IPS-11a (cell line): Measurements from ENCODE around the gene ARHGAP31.
"Not testable (repeated sequence)": the region's sequence is repeated elsewhere in the genome, so short reads cannot be mapped to it uniquely, and the experiment has no call there.

Source experiments
- H3K4me3 ChIP-seq: one replicate; pipeline ENCODE4 v1.5.1; 2013; ENCODE audit warnings: low read depth, low read length, control low read depth

Gene ARHGAP31, protein sequence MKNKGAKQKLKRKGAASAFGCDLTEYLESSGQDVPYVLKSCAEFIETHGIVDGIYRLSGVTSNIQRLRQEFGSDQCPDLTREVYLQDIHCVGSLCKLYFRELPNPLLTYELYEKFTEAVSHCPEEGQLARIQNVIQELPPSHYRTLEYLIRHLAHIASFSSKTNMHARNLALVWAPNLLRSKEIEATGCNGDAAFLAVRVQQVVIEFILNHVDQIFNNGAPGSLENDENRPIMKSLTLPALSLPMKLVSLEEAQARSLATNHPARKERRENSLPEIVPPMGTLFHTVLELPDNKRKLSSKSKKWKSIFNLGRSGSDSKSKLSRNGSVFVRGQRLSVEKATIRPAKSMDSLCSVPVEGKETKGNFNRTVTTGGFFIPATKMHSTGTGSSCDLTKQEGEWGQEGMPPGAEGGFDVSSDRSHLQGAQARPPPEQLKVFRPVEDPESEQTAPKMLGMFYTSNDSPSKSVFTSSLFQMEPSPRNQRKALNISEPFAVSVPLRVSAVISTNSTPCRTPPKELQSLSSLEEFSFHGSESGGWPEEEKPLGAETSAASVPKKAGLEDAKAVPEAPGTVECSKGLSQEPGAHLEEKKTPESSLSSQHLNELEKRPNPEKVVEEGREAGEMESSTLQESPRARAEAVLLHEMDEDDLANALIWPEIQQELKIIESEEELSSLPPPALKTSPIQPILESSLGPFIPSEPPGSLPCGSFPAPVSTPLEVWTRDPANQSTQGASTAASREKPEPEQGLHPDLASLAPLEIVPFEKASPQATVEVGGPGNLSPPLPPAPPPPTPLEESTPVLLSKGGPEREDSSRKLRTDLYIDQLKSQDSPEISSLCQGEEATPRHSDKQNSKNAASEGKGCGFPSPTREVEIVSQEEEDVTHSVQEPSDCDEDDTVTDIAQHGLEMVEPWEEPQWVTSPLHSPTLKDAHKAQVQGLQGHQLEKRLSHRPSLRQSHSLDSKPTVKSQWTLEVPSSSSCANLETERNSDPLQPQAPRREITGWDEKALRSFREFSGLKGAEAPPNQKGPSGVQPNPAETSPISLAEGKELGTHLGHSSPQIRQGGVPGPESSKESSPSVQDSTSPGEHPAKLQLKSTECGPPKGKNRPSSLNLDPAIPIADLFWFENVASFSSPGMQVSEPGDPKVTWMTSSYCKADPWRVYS (N-terminal part only)

DNA sequence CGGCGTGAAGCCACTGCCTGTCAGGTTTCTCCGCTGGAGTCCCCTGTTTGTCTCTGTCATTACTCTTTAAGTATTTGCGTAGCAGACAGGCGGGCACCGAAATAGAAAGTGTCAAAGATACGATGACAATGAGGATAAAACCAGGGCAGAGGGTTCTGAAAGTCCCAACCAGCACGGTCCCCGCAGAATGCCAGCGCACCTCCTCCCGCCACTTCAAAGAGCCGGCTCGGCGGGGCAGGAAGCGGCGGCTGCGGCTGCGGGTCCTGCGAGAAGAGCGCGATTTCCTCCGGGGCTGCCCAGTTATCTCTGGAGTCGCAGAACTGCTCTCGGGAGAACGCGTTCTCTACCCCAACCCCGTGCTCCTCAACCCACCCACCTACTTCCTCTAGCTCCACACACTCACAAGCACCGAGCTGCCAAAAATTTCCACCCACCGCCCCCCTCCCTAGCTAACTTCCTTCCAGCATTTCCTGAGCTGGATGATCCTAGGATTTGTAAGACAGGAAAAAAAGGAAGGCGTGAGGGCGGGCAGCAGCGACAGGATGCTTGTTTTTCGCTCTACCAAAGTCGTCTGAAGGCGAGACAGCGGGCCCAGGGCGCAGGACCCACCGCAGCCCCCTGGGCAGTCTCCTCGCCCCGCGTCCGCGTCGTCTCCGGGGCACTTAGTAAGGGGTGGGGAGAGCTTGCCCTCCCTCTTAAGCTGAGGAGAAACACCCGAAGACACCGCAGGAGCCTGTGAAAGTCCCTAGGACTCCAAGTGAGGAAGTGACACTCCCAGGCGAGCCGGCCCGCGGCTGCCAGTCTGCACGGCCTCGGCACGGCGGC is at the start of gene ARHGAP31:
Gene ARHGAP31 (plus strand): TSS at position 513 of the 825 bp plus-strand sequence. CDS start 522 bp downstream, outside the sequence.
- peak within 1 kb of the TSS; percentile 61 for H3K4me3 ChIP-seq

DNA sequence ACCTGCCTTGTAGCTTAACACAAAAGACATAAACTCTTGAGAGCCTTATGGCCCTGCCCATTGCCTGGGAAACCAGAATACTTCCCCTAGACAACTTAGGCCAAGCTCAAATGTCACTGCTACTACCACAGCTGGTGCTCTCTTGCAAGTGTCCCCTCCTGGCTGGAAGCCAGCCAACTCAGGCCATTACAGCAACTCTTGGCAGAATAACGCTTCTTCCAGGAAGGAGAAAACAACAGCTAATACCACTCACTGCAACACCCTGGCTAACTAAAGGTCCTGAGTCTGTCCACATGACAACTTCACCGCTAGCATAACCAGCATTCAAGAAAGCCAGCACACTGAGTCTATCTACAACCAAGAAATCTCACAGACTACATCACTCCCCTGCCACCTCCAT is 48.4 kb upstream of the ARHGAP31 start:
- H3K4me3 ChIP-seq = no peak overlapping the region

GRCh38 chr3:119255214-119255613 is 39.0 kb upstream of the ARHGAP31 start:
- no peak overlapping the region for H3K4me3 ChIP-seq

DNA sequence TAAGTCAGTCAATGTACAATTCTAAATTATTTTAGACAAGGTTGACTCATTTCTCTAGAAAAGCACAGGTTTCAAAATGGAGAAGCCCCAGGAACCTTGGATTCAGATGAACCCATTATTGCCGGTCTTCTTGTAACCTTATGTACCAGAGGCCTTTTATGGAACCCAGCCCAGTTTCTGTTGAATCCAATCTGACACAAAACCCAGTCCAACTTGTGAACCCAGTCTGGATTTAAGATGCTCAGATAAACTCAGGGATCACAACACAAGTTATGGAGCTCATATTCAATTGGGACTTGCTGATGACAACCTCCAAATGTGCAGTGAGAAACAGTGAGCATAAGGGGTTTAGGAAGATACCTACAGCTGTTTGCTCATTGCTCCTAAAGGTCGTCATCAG is 37.1 kb upstream of the ARHGAP31 start:
- H3K4me3 ChIP-seq = no peak overlapping the region

- no peak overlapping the region for H3K4me3 ChIP-seq
Measured at GRCh38 chr3:119257654-119258410, 36.4 kb upstream of the ARHGAP31 start.

GRCh38 chr3:119258915-119259314 is 35.3 kb upstream of the ARHGAP31 start:
- no peak overlapping the region for H3K4me3 ChIP-seq

GRCh38 chr3:119259821-119260220 is 34.4 kb upstream of the ARHGAP31 start:
- no peak overlapping the region for H3K4me3 ChIP-seq

DNA sequence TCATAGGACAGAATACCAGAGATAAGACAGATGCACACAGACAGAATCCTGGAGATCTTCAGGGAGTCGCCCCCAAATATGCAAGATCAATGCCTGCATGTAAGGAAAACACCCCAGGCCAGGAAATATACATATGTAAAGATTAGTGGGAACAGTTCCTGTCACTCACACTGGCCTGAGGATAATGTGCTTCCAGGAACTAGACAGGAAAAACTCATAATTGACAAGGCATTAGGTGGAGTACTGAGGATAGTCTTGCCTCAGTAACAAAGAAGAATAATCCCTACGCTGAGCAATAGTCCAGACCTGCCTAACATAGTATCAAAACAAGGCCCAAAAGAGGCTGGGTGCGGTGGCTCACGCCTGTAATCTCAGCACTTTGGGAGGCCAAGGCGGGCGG is 33.1 kb upstream of the ARHGAP31 start:
- H3K4me3 ChIP-seq = no peak overlapping the region

DNA sequence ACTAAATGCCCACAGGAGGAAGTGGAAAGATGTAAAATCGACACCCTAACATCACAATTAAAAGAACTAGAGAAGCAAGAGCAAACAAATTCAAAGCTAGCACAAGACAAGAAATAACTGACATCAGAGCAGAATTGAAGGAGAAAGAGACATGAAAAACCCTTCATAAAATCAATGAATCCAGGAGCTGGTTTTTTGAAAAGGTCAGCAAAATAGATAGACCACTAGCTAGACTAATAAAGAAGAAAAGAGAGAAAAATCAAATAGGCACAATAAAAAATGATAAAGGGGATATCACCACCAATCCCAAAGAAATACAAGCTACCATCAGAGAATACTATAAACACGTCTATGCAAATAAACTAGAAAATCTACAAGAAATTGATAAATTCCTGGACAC is 24.0 kb upstream of the ARHGAP31 start:
- not testable (repeated sequence) for H3K4me3 ChIP-seq

DNA sequence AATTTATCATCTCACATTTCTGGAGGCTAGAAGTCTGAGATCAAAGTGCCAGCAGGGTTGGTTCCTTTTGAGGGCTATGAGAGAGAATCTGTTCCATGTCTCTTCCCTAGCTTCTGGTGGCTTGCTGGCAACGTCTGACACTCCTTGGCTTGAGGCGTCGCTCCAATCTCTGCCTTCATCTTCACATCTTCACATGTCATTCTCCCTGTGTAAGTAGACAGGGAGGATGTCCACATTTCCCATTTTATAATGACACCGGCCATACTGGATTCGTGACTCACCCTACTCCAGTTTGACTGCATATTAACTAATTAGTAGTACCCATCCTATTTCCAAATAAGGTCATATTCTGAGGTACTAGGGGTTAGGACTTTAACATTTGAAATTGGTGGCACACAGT is 17.5 kb upstream of the ARHGAP31 start:
- H3K4me3 ChIP-seq = no peak overlapping the region

GRCh38 chr3:119279101-119279554 is 15.1 kb upstream of the ARHGAP31 start:
- no peak overlapping the region for H3K4me3 ChIP-seq

- no peak overlapping the region for H3K4me3 ChIP-seq
Measured at GRCh38 chr3:119279584-119280243, 14.5 kb upstream of the ARHGAP31 start.

DNA sequence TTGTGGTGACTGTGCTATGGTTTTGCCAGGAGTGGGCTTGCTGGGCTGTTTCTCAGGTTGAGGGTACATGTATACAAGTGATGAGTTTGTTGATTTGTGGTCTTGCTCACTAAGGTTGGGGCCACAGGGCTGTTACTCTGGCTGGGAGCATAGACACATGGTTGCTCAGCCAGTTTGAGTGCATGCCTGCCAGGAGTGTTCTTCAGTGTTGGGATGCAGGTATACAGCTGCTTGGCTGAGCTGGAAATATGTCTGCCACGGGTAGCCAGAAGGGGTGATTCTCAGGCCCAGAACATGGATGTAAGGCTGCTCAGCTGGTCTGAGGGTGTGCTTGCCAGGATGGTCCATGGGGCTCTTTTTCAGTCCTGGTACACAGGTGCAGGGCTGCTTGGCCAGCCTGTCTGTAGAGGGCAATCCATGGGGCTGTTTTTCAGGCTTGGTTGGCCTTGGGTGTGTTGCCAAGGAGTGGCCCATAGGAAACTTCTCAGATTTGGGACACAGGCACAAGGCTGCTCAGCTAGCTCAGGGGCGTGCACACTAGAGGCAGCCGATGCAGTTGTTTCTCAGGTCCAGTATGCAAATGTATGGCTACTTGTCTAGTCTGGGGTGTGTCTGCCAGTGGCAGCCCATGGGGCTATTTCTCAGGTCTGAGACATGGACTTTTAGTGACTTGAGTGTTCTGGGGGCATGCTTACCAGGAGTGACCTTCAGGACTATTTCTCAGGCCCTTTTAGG is 5.3 kb upstream of the ARHGAP31 start:
- no peak overlapping the region for H3K4me3 ChIP-seq

GRCh38 chr3:119289404-119289770 is 4.8 kb upstream of the ARHGAP31 start:
- no peak overlapping the region for H3K4me3 ChIP-seq

- no peak overlapping the region for H3K4me3 ChIP-seq
Measured at GRCh38 chr3:119290613-119291012, 3.6 kb upstream of the ARHGAP31 start.

GRCh38 chr3:119291062-119291700 is 3.0 kb upstream of the ARHGAP31 start:
- H3K4me3 ChIP-seq = no peak overlapping the region

GRCh38 chr3:119292666-119293065 is 1.5 kb upstream of the ARHGAP31 start:
- no peak overlapping the region for H3K4me3 ChIP-seq
